Retina (tissue), 1 donor: ENCODE measurements around the gene CFB.

Source experiments
- DNase-seq: peaks from one replicate; pipeline ENCODE4 v3.0.0-alpha.2; 2016

The CFB gene

GRCh38 chr6:31949926-31950548 is 4.1 kb downstream of the CFB start:
- no peak for DNase-seq

GRCh38 chr6:31952140-31952805 is 6.4 kb downstream of the CFB start:
- peak; percentile 57 for DNase-seq

- DNase-seq, result no peak
Observed at GRCh38 chr6:31952890-31953289, 7.0 kb downstream of the CFB start.

GRCh38 chr6:31954511-31954910 is 8.6 kb downstream of the CFB start:
- DNase-seq, result no peak

- DNase-seq, result no peak
Observed at GRCh38 chr6:31956796-31957195, 10.9 kb downstream of the CFB start.

- DNase-seq, result no peak
Observed at GRCh38 chr6:31958412-31958740, 12.5 kb downstream of the CFB start.

GRCh38 chr6:31958741-31959739 is 13.1 kb downstream of the CFB start, which contains the start of the genes NELFE and SKIC2:
TSS of gene NELFE (minus strand) at chr6:31958971. CDS start at chr6:31958446, 525 bp downstream.
TSS of gene SKIC2 (plus strand) at chr6:31959175. CDS start at chr6:31959193, 18 bp downstream.
- peak; percentile 98 for DNase-seq

GRCh38 chr6:31961616-31962015 is 15.7 kb downstream of the CFB start:
- no peak for DNase-seq

- DNase-seq, result no peak
Observed at GRCh38 chr6:31963921-31964320, 18.0 kb downstream of the CFB start.

- DNase-seq, result no peak
Observed at GRCh38 chr6:31965700-31966099, 19.8 kb downstream of the CFB start.

- no peak for DNase-seq
Observed at GRCh38 chr6:31966506-31966905, 20.6 kb downstream of the CFB start.

GRCh38 chr6:31966997-31967925 is 21.4 kb downstream of the CFB start:
- no peak for DNase-seq

- DNase-seq, result no peak
Observed at GRCh38 chr6:31967926-31968320, 22.0 kb downstream of the CFB start.

GRCh38 chr6:31968326-31968725 is 22.4 kb downstream of the CFB start:
- DNase-seq, result no peak

GRCh38 chr6:31968791-31969711 is 23.2 kb downstream of the CFB start:
- no peak for DNase-seq

- no peak for DNase-seq
Observed at GRCh38 chr6:31969712-31970603, 24.1 kb downstream of the CFB start.

GRCh38 chr6:31970604-31971271 is 24.8 kb downstream of the CFB start:
- DNase-seq, result no peak

- DNase-seq, result no peak
Observed at GRCh38 chr6:31971279-31971992, 25.5 kb downstream of the CFB start.
